Uterus (tissue), 2 donors: ENCODE data around the gene STAT6.

ENCODE experiments used
- POLR2A ChIP-seq, 2 donors: fragments of 450-650 bp; IDR thresholded peaks; one replicate each; pipeline ENCODE4 v1.6.1; 2016; ENCODE audit warnings: antibody characterized with exemption in 2 of 2, mild to moderate bottlenecking in 1 of 2, moderate library complexity in 1 of 2
- TF ChIP-seq, protein P1 (sequence below), 4 experiments: fragments of 200-600 bp in 2 of 4; fragments of 450-650 bp in 2 of 4; sonication (generic) in 2 of 4; IDR thresholded peaks; one replicate each; pipeline ENCODE4 v1.5.1; 2016 to 2019; ENCODE audit warnings: antibody characterized with exemption in 4 of 4, mild to moderate bottlenecking in 2 of 4, moderate library complexity in 1 of 4

DNA sequence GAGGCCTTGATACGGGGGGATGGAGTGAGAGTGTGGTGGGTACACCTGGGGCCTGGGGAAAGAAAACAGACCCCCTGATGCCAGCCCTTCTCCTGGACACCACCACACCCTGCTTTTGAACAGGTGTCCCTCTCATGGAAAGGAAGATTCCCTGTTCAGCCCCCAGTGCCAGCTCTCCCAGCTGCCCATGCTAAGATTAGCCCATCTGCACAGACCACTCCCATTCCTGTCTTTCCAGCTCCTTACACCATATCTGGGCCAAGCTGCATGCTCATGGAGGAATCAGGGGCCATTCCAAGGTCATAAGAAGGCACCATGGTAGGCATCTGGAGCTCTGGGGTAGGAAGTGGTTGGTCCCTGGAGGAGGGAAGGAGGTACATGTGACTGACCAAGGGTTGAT lies 12.6 kb downstream of the STAT6 start:
- no peak for TF ChIP-seq POLR2A (IDR thresholded peaks at IDR 0.05)
- TF ChIP-seq, protein P1, sequence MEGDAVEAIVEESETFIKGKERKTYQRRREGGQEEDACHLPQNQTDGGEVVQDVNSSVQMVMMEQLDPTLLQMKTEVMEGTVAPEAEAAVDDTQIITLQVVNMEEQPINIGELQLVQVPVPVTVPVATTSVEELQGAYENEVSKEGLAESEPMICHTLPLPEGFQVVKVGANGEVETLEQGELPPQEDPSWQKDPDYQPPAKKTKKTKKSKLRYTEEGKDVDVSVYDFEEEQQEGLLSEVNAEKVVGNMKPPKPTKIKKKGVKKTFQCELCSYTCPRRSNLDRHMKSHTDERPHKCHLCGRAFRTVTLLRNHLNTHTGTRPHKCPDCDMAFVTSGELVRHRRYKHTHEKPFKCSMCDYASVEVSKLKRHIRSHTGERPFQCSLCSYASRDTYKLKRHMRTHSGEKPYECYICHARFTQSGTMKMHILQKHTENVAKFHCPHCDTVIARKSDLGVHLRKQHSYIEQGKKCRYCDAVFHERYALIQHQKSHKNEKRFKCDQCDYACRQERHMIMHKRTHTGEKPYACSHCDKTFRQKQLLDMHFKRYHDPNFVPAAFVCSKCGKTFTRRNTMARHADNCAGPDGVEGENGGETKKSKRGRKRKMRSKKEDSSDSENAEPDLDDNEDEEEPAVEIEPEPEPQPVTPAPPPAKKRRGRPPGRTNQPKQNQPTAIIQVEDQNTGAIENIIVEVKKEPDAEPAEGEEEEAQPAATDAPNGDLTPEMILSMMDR (IDR thresholded peaks at IDR 0.05), result no peak
